ENCODE data around the gene GRIN1.

DNA sequence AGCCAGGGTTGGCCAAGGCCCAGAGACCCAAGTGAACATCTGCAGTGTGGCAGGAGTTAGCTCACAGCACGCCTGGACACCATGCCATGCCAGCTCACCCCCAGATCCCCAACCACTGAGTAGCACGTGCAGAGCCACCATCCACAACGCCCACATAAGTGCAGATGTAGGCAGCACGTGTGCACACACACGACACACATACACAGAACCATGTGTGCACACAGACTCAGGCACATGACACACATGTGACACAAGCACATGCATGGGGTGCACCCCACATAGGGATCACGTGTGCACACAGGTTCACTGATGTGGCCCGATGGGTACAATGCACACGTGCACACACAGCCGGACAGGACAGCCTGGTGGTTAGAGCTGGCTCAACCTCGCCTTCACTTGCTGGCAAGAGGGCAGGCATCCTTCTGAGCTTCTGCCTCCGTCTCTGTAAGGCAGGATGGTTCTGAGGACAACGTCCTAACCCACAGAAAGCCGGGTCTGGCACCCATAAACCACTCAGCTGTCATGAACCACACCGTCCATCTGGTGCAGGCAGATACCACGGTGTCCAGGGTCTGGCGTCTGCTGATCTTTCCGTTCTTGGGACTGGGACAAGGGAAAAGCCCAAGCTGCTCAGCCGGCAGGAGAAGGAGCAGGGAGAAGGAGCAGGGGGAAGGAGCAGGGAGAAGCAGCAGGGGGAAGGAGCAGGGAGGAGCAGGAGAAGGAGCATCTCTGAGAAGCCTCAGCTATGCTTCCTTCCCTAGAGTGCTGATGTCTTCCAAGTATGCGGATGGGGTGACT lies 18.9 kb downstream of the GRIN1 start:
- TF ChIP-seq, protein P1, sequence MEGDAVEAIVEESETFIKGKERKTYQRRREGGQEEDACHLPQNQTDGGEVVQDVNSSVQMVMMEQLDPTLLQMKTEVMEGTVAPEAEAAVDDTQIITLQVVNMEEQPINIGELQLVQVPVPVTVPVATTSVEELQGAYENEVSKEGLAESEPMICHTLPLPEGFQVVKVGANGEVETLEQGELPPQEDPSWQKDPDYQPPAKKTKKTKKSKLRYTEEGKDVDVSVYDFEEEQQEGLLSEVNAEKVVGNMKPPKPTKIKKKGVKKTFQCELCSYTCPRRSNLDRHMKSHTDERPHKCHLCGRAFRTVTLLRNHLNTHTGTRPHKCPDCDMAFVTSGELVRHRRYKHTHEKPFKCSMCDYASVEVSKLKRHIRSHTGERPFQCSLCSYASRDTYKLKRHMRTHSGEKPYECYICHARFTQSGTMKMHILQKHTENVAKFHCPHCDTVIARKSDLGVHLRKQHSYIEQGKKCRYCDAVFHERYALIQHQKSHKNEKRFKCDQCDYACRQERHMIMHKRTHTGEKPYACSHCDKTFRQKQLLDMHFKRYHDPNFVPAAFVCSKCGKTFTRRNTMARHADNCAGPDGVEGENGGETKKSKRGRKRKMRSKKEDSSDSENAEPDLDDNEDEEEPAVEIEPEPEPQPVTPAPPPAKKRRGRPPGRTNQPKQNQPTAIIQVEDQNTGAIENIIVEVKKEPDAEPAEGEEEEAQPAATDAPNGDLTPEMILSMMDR (conservative IDR thresholded peaks at IDR 0.05 in 1 of 2, IDR thresholded peaks at IDR 0.05 in 1 of 2; ENCODE audit: extremely low read depth in 1 of 2, insufficient read depth in 1 of 2, low read depth in 1 of 2, low read length in 2 of 2), result no peak
- no peak for TF ChIP-seq EZH2 (IDR thresholded peaks at IDR 0.05; ENCODE audit: borderline replicate concordance, low read length)

All from mammary epithelial cell (primary cell).